Liver (tissue), 3 donors: Measurements from ENCODE around the gene CYSRT1.

ENCODE experiments used
- EGR1 ChIP-seq, 2 donors: IDR thresholded peaks; 2 replicates each; pipeline ENCODE4 v1.6.1; 2016 to 2018; ENCODE audit warnings: antibody characterized with exemption in 2 of 2, low read depth in 2 of 2
- TAF1 ChIP-seq: conservative IDR thresholded peaks from 2 replicates; pipeline ENCODE4 v1.6.1; 2016; ENCODE audit warnings: antibody characterized with exemption, mild to moderate bottlenecking
- YY1 ChIP-seq: IDR thresholded peaks from 2 replicates; pipeline ENCODE4 v1.6.1; 2016; ENCODE audit warnings: antibody characterized with exemption, mild to moderate bottlenecking
- TF ChIP-seq, protein P1 (sequence below): fragments of 150-350 bp; IDR thresholded peaks from 2 replicates; pipeline ENCODE4 v1.5.1; 2017; ENCODE audit warnings: improper control_type of control experiment, low read depth, low read length; ENCODE audit not compliant: missing input control
- TF ChIP-seq, protein P2 (sequence below): IDR thresholded peaks from 2 replicates; pipeline ENCODE4 v1.6.1; 2016; ENCODE audit warnings: antibody characterized with exemption, mild to moderate bottlenecking
- donor health status: healthy.
- donor health status: healthy.

DNA sequence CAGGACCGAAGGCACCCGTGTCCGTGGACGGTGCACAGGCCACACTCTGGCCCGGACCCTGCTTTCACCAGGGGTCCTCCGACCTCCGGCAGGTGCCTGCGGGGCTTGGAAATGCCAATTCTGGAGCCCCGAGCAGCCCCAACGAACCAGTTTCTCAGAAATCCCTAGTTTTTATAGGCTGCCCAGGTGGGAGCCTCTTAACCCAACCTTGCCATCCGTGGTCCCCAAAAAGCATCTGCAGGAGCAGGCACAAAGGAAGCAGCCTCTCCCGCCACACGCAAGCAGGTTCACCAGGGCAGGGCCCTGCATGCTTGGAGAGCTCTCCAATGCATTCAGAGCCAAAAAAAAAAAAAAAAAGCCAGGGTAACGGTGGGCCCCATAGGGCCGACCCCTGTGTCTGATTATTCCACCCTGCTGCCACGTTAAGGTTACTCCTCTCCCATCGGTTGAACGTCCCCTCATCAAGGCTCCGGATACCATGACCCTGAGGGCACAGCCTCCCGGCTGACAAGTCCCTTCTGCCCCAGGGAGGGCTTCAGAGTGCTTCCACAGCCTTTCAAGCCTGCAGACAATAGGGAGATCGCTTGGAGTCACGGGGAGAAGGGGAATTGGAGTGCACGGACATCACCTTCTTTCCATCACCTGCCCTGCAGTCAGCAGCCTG is 23.6 kb upstream of the CYSRT1 start:
- TF ChIP-seq, protein P1, sequence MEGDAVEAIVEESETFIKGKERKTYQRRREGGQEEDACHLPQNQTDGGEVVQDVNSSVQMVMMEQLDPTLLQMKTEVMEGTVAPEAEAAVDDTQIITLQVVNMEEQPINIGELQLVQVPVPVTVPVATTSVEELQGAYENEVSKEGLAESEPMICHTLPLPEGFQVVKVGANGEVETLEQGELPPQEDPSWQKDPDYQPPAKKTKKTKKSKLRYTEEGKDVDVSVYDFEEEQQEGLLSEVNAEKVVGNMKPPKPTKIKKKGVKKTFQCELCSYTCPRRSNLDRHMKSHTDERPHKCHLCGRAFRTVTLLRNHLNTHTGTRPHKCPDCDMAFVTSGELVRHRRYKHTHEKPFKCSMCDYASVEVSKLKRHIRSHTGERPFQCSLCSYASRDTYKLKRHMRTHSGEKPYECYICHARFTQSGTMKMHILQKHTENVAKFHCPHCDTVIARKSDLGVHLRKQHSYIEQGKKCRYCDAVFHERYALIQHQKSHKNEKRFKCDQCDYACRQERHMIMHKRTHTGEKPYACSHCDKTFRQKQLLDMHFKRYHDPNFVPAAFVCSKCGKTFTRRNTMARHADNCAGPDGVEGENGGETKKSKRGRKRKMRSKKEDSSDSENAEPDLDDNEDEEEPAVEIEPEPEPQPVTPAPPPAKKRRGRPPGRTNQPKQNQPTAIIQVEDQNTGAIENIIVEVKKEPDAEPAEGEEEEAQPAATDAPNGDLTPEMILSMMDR: no peak
- no peak for TF ChIP-seq TAF1
- TF ChIP-seq EGR1 (IDR thresholded peaks at IDR 0.05; ENCODE audit: low read depth in 2 of 2): no peak
- TF ChIP-seq, protein P2, sequence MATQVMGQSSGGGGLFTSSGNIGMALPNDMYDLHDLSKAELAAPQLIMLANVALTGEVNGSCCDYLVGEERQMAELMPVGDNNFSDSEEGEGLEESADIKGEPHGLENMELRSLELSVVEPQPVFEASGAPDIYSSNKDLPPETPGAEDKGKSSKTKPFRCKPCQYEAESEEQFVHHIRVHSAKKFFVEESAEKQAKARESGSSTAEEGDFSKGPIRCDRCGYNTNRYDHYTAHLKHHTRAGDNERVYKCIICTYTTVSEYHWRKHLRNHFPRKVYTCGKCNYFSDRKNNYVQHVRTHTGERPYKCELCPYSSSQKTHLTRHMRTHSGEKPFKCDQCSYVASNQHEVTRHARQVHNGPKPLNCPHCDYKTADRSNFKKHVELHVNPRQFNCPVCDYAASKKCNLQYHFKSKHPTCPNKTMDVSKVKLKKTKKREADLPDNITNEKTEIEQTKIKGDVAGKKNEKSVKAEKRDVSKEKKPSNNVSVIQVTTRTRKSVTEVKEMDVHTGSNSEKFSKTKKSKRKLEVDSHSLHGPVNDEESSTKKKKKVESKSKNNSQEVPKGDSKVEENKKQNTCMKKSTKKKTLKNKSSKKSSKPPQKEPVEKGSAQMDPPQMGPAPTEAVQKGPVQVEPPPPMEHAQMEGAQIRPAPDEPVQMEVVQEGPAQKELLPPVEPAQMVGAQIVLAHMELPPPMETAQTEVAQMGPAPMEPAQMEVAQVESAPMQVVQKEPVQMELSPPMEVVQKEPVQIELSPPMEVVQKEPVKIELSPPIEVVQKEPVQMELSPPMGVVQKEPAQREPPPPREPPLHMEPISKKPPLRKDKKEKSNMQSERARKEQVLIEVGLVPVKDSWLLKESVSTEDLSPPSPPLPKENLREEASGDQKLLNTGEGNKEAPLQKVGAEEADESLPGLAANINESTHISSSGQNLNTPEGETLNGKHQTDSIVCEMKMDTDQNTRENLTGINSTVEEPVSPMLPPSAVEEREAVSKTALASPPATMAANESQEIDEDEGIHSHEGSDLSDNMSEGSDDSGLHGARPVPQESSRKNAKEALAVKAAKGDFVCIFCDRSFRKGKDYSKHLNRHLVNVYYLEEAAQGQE: no peak
- no peak for TF ChIP-seq YY1
